Ovary (tissue), 9 donors: ENCODE data around the gene GRK1. TPM values are rescaled to one million over a fixed set of nuclear protein-coding genes. Genes with fewer than 3 reads are reported as not detected.

ENCODE experiments used
- DNase-seq, 5 donors: peaks; one replicate each; pipeline ENCODE4 v3.0.0-alpha.2; 2019 to 2020
- H3K27ac ChIP-seq, 2 donors: fragments of 200-600 bp; one replicate each; pipeline versions ENCODE4 v1.5.1 to v1.8.0; 2019 to 2022
- H3K27me3 ChIP-seq: fragments of 200-600 bp; one replicate; pipeline ENCODE4 v1.8.0; 2022
- H3K36me3 ChIP-seq: fragments of 200-600 bp; sonication (generic); one replicate; pipeline ENCODE4 v1.5.1; 2019
- H3K4me1 ChIP-seq: one replicate; pipeline ENCODE4 v1.8.1; 2013; ENCODE audit warnings: mild to moderate bottlenecking, moderate library complexity; ENCODE audit not compliant: insufficient read depth
- H3K4me3 ChIP-seq: fragments of 200-600 bp; sonication (generic); one replicate; pipeline ENCODE4 v1.5.1; 2017
- H3K9me3 ChIP-seq, 2 donors: fragments of 200-600 bp in 1 of 2; sonication (generic) in 1 of 2; one replicate each; pipeline versions ENCODE4 v1.5.1 to v1.8.1; 2013 to 2019; ENCODE audit warnings: mild to moderate bottlenecking in 1 of 2, moderate library complexity in 1 of 2
- EP300 ChIP-seq: sonication (generic); formaldehyde crosslinking; IDR thresholded peaks from one replicate; pipeline ENCODE4 v1.6.1; 2017; ENCODE audit warnings: antibody characterized with exemption
- POLR2A ChIP-seq: fragments of 450-650 bp; IDR thresholded peaks from one replicate; pipeline ENCODE4 v1.6.1; 2017; ENCODE audit warnings: antibody characterized with exemption, mild to moderate bottlenecking, moderate library complexity
- WGBS, 3 donors: extraction: QIAGEN DNeasy Blood & Tissue Kit in 1 of 3; methylation state at CpG; one replicate each; pipeline versions ENCODE4 v1.1.5 to v1.1.7; 2013 to 2017; 5-methylcytosine and 5-hydroxymethylcytosine counted together
- intact Hi-C, 4 donors: fragments of 100-400 bp; cut with DNase I; formaldehyde crosslinking; loops; one replicate each; pipeline versions ENCODE4 v1.11.0 to v1.15.1; 2022 to 2023
- polyA plus RNA-seq, 2 donors: library from polyadenylated mRNA; stranded (reverse); fragments of 200-250 nt in 1 of 2; fragments of 350-450 nt in 1 of 2; fragmentation: Illumina TruSeq in 1 of 2; extraction: RNeasy Lipid Tissue Mini Kit (QIAGEN cat#74804) in 1 of 2; gene quantifications; one replicate each; pipeline ENCODE4 v1.2.3, GENCODE V29; 2013 to 2014
- total RNA-seq, 7 donors: library from RNA; depleted of rRNA in 2 of 7; stranded (reverse); fragments of >200 nt in 2 of 7; fragmentation: NEBNext Ultra II Directional in 3 of 7; extraction: Animal tissue kit (Norgen Biotek cat#: 25700) in 3 of 7; gene quantifications; one replicate each; pipeline versions ENCODE4 v1.1.0 to v1.2.4, GENCODE V29; 2016 to 2023
- TF ChIP-seq, protein P1 (sequence below), 3 donors: fragments of 450-650 bp in 2 of 3; fragments of 200-600 bp in 1 of 3; IDR thresholded peaks; one replicate each; pipeline versions ENCODE4 v1.5.1 to v1.8.0; 2016 to 2022; ENCODE audit warnings: antibody characterized with exemption in 3 of 3, mild to moderate bottlenecking in 1 of 3
- donor health status: DM: no; HTN: no; CAD: no; lungs with moderate emphysema.
- donor health status: DM: no; HTN: no; CAD: no.
- donor health status: Bipolar disorder and iron deficiency.
- donor health status: DM: yes; HTN: yes; CAD: no.
- donor health status: DM: no; HTN: no; CAD: no.
- donor health status: DM: yes; HTN: yes; CAD: no.

Gene GRK1
- total and polyA plus RNA-seq, 9 donors = 0.02 to 0.10 (median 0.07) TPM; not detected in 6

DNA sequence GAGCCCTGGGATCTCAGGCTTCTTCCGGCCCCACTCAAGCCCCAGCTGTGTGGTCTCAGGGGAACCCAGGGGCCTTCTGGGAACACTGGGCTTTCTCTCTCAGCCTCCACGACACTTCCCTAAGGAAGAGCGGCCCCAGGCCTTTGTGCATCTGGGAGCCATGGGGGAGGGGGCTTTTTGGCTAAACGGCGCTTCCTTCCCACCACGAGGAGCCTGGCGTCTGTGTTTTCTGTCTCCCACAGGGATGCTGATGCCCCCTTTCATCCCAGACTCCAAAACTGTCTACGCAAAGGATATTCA lies 67.8 kb downstream of the GRK1 start:
- no peak for DNase-seq

DNA sequence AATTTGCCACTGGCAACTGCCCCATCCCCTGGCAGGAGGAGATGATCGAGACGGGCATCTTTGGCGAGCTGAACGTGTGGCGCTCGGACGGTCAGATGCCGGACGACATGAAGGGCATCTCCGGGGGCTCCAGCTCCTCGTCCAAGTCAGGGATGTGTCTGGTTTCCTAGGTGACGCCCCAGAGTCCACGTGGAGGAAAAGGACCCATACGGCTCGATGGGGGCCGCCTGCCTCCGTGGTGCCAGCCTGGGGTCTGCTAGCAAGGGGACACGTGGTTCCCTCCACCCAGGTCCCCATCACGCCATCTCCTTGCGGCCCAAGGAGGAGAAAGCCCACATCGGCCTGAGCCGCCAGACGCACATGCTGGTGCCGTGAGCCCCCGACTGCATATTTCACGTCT lies 68.2 kb downstream of the GRK1 start:
- intact Hi-C loops = no loop called here
- Histone ChIP-seq H3K9me3 (no peaks in the 10 kb centered on the region), H3K36me3 (no peaks in the 10 kb centered on the region), H3K4me1 (no peaks in the 10 kb centered on the region), H3K27ac (no peak overlapping the region), H3K27me3 (no peaks in the 10 kb centered on the region), H3K4me3 (no peak overlapping the region)
- DNase-seq = no peak
- 89 to 93% (median 92%) methylated on average over 26 of the region's 26 CpGs for WGBS, 3 donors
- TF ChIP-seq POLR2A (no peak), EP300 (no peak)
- TF ChIP-seq, protein P1, sequence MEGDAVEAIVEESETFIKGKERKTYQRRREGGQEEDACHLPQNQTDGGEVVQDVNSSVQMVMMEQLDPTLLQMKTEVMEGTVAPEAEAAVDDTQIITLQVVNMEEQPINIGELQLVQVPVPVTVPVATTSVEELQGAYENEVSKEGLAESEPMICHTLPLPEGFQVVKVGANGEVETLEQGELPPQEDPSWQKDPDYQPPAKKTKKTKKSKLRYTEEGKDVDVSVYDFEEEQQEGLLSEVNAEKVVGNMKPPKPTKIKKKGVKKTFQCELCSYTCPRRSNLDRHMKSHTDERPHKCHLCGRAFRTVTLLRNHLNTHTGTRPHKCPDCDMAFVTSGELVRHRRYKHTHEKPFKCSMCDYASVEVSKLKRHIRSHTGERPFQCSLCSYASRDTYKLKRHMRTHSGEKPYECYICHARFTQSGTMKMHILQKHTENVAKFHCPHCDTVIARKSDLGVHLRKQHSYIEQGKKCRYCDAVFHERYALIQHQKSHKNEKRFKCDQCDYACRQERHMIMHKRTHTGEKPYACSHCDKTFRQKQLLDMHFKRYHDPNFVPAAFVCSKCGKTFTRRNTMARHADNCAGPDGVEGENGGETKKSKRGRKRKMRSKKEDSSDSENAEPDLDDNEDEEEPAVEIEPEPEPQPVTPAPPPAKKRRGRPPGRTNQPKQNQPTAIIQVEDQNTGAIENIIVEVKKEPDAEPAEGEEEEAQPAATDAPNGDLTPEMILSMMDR (IDR thresholded peaks at IDR 0.05) = no peak

More for the DNA sequence above, 67.8 kb downstream of the GRK1 start:
- 58 to 73% (median 65%) methylated on average over 8 of the region's 8 CpGs for WGBS, 3 donors
- TF ChIP-seq POLR2A (no peak), EP300 (no peak)
- TF ChIP-seq, protein P1 (IDR thresholded peaks at IDR 0.05) = no peak
- Histone ChIP-seq H3K27me3 (no peaks in the 10 kb centered on the region), H3K4me3 (no peak overlapping the region), H3K27ac (no peak overlapping the region), H3K4me1 (no peaks in the 10 kb centered on the region), H3K36me3 (no peaks in the 10 kb centered on the region), H3K9me3 (no peaks in the 10 kb centered on the region)
- intact Hi-C loops = no loop called here

DNA sequence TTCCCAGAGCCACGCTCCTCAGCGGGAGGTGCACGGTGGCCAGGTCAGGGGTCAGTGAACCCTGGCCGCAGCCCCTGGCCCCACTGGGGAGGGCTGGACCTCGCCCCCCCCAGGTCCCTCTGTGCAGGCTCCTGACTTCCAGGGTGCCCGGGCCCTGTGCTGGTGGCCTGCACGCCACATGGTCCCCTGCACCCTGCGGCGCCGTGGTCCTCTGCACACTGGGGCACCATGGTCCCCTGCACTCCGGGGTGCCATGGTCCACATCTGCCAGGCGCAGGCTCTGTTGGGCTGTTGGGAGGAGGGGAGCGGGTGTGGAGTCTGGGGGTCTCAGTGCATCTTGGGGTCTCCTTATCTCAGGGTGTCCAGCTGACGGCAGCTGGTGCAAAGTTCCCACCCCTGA lies 68.7 kb downstream of the GRK1 start:
- no peak overlapping the region for H3K4me3 ChIP-seq
- no peaks in the 10 kb centered on the region for H3K36me3 ChIP-seq
- no peak for DNase-seq
- H3K4me1 ChIP-seq = no peaks in the 10 kb centered on the region
- TF ChIP-seq EP300 (no peak), POLR2A (no peak)
- TF ChIP-seq, protein P1 (IDR thresholded peaks at IDR 0.05) = no peak
- 75 to 90% (median 79%) methylated on average over 6 to 14 of the region's 14 CpGs for WGBS, 3 donors
- H3K27me3 ChIP-seq = no peaks in the 10 kb centered on the region
- no peak overlapping the region for H3K27ac ChIP-seq
- intact Hi-C loops = no loop called here
- H3K9me3 ChIP-seq = no peaks in the 10 kb centered on the region

DNA sequence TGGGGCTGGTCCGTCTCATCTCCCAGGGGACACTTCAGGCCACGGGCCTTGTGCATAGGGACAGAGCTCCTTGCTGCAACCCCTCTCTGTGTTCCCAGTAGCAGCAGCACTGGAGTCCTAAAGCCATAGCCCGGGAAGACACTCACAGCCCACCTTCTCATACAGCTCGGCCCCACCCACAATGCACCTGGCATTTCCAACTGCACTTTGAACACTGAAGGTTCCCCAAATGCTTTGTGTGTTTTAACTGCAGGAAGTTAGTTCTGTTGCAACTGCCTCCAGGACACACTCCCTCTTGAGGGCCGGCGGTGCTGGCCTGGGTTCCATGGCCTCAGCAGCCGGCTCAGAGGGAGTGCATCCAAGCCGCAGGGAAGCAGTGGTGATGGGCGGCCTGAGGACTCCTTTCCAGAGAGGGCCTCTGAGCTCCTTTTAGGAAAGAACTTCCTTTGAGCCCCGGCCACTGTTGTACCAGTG lies 69.3 kb downstream of the GRK1 start:
- no peaks in the 10 kb centered on the region for H3K36me3 ChIP-seq
- no peak overlapping the region for H3K27ac ChIP-seq
- intact Hi-C loops = no loop called here
- no peak for DNase-seq
- no peaks in the 10 kb centered on the region for H3K4me1 ChIP-seq
- H3K27me3 ChIP-seq = no peaks in the 10 kb centered on the region
- TF ChIP-seq POLR2A = no peak
- TF ChIP-seq, protein P1 (IDR thresholded peaks at IDR 0.05) = no peak
- 64 to 68% (median 65%) methylated on average over 10 of the region's 10 CpGs for WGBS, 3 donors
- no peak overlapping the region for H3K4me3 ChIP-seq
- no peaks in the 10 kb centered on the region for H3K9me3 ChIP-seq

DNA sequence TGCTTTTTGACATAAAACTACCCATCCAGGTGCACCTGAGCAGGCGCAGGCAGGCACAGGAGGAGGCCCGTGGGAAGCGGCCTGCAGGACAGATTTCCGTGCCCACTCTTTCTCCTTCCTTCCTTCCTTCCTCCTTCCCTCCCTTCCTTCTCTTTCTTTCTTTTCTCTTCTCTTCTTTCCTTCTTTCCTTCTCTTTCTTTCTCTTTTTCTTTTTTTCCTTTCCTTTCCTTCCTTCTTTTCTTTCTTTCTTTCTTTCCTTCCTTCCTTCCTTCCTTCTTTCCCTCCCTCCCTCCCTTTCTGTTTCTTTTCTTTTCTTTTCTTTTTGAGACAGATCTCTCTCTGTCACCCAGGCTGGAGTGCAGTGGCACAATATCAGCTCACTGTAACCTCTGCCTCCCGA lies 70.8 kb downstream of the GRK1 start:
- Histone ChIP-seq H3K36me3 (no peaks in the 10 kb centered on the region), H3K4me3 (no peak overlapping the region), H3K27ac (no peak overlapping the region), H3K4me1 (no peaks in the 10 kb centered on the region), H3K27me3 (no peaks in the 10 kb centered on the region), H3K9me3 (no peaks in the 10 kb centered on the region)
- no peak for DNase-seq
- 81 to 91% (median 85%) methylated on average over 5 of the region's 5 CpGs for WGBS, 3 donors
- no peak for TF ChIP-seq POLR2A
- no peak for TF ChIP-seq EP300
- TF ChIP-seq, protein P1 (IDR thresholded peaks at IDR 0.05) = no peak
- intact Hi-C loops = no loop called here
